GM21447 (cell line): Measurements from ENCODE around the gene USP50.
"Not testable (repeated sequence)": the region's sequence is repeated elsewhere in the genome, so short reads cannot be mapped to it uniquely, and the experiment has no call there.

Source experiments
- ATAC-seq: cut with Tn5 transposase; IDR thresholded peaks from one replicate; pipeline ENCODE4 v1.9.1; 2021; ENCODE audit not compliant: unreplicated experiment

Gene USP50

DNA sequence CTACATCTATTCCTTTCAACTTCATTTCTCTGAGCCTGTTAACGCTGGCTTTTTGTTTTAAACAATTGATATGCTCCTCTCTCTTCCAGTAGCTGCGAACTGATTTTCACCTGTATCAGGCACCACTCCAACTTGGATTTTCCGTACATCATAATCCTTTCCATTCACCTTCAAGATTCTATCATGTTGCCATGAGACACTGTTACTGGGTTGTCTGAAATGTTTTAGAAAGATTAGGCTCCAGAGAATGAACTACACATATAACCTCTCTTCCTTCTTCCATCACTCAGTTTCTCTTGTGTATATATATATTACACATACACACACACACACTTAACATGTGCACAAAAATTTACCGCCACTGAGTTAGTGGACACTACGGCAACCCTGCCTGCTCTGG is at the start of gene USP50:
TSS of gene USP50 (minus strand) at position 101 of the 400 bp plus-strand sequence. CDS start 141 bp downstream, outside the sequence.
- no peak for ATAC-seq

DNA sequence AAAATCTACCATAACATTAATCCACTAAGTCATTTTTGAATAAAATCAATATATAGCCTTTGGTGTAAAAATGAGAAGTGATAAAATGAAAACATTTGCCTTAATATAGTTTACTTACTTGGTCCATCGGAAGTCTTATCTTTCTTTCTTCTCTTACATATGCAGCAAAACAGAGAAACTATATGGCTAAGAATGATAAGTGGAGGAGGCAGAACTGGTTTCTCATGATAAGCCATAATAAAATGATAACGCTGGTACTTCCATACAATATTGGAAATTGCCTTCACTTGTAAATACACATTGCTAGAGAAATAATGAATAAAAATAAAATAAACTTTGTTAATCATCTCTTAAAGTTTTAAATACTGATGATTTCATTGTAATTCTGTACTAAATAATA is 47.8 kb upstream of the USP50 start:
- ATAC-seq = no peak

DNA sequence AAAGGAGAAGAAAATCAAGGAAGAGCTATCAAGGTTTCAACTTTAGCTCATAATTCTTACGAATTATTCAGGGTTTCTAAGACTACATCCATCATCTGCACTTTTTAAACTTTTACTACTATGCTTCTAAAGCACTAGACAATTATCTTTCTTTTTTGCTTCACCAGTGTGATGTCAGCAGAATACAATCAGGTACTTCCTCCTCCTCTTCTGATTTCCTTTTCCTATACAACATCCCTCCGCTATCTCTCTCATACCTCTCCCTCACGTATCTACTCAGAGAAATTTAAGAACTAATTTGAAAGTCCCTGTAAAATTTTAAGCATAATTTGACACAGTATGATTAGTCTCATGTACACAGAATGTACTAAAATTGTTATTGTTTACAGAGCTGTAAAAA is 47.3 kb upstream of the USP50 start:
- no peak for ATAC-seq

DNA sequence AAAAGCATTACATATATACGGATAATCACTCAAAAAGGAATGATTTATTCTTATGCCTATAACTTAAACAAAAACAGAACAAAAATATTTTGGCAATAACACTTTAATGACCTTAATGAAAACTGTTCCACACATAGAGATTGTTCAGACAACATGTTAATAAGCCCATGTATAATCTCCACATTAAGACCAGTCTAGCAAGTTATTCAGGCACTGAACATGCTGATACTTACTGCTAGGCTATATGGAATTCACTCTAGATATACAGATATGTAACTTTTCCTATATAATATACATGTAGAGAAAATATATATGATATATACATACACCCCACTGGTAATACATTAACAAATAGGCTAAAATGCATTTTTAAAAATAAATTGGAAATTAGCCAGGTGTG is 43.8 kb upstream of the USP50 start:
- no peak for ATAC-seq

DNA sequence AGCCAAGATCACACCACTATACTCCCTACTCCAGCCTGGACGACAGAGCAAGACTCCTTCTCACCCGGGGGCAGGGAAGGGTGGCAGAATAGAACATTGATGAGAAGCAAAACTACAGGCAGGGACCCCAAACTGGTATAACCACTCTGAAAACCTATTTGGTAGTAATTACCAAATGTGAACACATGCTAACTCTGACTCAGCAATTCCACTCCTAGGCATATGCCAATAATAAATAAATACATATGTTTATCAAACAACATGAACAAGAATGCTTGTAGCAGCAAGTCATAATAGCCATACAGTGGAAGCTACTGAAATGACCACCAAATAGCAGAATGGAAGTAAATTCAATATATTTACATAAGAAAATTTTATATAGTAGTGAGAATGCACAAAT is 31.0 kb upstream of the USP50 start:
- no peak for ATAC-seq

DNA sequence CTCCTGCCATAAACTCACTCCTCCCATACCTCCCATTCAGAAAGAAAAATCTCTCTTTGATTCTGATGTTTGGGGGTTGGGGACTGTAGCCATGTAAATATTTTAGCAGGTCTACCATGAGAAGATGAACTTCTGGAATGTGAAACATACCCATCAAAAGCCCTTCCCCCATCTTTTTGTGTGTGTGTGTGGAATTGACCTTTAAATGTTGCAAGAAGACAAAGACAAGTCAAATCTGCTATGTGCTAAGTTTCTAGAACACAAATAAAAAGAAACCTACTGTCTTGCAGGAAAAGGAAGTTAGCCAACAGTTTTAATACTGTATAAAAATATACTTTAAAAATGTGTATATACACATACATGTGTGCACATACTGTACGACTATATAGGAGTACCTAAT is 29.7 kb upstream of the USP50 start:
- no peak for ATAC-seq

DNA sequence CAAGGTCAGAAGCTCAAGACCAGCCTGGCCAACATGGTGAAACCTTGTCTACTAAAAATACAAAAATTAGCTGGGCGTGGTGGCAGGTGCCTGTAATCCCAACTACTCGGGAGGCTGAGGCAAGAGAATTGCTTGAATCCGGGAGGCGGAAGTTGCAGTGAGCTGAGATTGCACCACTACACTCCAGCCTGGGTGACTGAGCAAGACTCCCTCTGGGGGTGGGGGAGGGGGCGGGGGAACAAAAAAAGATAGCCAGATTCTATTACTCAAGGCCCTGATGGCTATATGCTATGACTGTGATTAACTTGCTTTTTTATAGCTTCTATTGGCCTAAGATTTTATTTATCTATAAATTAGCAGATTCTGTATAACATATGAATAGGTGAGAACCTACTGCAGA is 27.4 kb upstream of the USP50 start:
- not testable (repeated sequence) for ATAC-seq

DNA sequence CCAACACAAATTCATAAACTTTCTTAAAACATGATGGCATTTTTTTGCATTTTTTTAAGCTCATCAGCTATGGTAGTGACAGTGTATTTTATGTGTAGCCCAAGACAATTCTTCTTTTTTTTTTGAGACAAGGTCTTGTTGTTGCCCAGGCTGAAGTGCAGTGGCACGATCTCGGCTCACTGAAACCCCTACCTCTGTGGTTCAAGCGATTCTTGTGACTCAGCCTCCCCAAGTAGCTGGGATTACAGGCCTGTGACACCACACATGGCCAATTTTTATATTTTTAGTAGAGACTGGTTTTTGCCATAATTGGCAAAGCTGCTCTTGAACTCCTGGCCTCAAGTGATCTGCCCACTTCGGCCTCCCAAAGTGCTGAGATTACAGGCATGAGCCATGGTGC is 17.3 kb upstream of the USP50 start:
- ATAC-seq = no peak

DNA sequence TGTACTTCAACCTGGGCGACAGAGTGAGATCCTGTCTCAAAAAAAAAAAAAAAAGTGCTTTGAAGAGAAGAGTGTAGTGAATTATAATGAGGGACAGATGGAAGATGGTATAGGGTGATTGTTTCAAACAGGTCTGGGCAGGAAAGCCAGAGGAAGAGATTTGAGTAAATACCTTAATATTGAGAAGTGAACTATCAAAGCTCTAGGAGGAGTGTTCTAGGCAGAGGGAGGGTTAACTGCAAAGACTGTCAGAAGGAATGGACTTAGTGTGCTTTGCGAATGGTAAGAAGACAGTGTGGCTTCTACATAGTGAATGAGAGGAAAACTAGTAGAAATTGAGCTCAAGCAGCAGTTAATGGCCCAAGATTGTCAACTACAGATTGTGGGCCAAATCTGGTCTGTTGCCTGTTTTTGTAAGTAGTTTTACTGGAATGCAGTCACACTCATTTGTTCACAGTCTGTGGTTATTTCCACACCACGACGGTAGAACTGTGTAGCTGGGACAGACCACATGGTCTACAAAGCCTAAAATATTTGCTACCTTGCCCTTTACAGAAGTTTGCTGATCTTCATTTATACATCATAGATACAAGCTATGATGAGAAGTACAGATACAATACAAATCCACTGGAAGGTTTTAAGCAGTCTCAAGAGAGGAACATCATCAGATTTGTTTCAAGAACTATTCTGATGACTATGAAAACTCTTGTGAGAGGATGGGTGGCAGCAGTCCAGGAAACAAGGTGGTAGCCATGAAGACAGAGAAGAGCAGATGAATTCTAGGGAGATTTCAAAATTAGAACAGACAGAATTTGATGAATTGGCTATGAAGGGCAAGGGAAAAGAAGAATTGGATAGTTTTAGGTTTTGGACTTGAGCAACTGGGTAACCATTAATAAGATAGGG is 16.5 kb upstream of the USP50 start:
- no peak for ATAC-seq

DNA sequence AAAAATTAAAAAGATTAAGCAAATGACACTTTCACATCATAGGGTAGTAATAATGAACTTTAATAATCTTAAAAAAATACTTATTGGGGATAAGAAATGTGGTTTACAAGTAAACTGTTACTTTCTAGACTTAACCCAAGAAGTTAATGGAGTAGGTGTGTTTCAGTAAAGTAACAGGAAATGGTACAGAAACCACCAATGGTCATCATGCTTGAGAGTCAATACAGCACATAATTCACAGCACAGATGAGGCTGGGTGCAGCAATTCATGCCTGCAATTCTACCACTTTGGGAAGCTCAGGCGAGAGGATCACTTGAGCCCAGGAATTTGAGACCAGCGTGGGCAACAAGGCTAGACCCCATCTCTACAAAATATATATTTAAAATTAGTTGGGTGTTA is 11.5 kb upstream of the USP50 start:
- peak; percentile 55 for ATAC-seq

DNA sequence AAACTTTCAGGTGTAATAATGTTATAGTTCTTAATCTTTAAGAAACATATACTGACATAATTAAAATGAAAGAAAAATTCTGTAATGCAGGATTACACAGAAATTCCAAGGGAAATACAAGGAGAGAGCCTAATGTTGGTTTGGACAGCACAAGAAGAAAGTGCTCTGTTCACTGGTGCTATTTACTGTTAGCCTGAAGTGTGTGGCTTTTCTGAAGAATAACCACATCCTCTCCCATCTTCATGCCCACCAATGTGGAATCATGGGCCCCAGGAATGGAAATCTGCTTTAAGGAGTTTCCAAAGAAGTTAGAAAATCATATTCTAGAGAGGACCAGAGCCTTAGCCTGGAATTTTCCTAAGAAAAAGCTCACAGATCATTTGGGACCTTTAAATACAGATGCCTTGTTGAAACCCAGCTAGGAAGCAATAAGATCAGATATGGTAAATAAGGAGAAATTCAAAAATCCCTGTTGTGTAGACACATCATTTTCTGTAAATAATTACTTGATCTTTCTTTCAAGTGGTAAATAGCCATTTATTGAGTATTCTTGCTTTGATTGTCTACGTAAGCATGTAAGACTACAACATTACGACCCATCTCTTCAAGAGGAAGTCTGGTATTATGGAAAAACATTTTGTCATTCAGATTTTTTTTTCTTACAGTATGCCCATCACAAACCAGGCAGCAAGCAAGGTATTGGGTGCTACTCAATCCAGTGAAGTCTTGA is 10.3 kb upstream of the USP50 start:
- ATAC-seq = no peak

DNA sequence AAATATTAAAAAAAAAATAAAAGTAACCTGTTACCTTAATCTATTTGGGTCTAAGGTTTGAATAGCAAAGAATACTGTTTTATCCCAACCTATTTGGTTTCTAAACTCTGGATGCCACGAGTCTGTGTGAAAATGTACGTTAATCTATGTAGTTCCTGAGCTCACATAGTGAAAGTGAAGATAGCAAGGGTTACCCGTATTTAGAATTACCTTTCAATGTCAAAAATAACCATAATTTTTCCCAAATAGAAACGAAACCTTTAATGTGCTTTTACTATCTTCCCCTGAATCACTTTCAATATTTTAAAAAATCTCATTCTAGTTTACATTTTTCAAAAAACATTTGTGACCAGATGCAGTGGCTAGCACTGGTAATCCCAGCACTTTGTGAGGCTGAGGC is 5.8 kb upstream of the USP50 start:
- no peak for ATAC-seq

DNA sequence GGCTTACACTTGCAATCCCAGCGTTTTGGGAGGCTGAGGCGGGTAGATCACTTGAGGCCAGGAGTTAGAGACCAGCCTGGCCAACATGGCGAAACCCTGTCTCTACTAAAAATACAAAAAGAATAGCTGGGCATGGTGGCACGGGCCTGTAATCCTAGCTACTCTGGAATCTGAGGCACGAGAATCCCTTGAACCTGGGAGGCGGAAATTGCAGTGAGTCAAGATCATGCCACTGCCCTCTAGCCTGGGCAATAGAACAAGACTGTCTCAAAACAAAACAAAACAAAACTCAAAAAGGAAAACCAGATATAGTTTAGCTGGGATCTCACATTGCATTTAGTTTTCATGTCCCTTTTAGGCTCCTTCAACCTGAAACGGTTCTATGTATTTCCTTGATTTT is 2.9 kb upstream of the USP50 start:
- ATAC-seq = no peak

DNA sequence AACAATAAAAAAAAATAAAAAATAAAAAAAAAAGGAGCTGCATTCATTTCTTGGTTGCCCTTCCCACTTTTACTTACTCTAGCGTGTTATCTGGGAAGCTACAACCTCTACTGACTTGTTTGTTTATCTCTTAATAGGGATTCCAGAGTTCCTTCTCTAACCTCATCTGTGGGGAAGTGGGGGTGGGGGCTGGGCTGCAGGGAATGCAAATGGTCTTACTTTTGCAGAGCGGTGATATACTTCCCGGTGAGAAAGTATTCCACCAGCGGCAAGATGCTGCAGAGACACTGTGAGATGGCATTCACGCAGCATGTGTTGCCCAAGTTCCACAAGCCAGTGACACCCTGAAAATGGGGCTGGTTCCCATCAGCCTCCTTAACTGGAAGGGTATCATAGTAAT is 2.1 kb downstream of the USP50 start:
- no peak for ATAC-seq

DNA sequence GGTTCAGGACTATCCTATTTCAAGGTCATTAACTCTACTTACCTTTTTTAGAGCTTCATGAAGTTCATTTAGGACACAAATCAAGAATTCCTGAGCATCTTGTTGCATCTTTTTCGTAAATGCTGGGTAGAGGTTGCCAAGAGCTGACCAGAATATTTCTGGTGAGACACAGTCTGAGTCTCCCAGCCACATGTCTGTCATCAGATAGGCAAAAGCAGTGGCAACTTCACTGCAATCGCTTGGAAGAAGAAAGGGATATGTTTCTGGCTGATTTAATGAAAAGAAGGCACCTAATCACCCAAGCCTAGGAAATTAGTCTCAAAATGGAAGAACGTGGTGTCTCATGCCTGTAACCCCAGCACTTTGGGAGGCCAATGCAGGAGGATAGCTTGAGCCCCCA is 2.9 kb downstream of the USP50 start:
- no peak for ATAC-seq

DNA sequence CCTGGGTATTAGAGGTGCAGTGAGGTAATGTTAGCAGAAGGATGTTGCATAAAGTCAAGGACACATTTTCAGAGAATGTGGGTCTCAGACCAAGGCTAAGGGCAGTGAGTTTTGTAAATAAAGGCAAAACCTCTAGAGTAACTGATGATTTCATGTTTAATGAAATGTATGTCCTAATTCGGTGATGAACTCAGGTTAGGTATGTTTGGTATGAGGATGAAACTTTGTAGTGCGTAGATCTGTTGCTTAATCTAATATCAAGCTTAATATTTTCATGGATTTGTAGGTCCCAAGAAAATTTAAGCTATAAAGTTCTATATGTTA is 3.6 kb downstream of the USP50 start:
- no peak for ATAC-seq

DNA sequence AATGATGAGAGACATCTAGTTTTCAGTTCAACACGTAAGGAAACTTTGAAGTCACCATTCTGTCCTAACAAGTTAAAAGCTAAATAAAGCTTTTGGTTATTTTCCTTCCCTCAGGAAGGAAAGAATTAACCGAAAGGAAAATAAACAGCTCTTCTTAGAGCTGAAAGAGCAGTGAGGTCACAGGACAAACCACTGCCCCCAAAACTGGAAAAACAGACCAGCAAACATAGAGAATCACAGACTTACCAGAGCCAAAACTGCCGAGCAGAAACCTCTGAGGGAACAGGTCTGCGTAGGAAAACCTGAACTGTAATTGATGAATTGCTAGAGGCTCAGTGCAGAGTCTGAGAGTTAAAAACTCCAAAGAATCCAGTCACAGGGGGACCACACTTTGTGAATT is 14.7 kb downstream of the USP50 start:
- ATAC-seq = no peak

DNA sequence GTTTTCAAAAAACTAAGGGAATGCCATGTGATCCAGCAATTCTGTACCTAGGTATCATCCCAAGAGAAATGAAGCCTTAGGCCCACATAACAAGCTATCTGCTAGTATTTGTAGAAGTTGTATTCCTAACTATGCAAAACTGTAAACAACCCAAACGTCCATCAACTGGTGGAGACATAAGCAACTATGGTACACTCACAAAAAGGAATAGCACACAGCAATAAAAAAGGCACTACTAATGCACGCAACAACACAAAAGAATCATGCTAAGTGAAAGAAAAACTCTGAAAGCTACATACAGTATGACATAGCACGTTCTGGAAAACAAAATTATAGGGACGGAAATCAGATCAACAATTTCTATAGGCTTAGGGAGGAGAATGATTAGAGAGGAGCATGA is 15.3 kb downstream of the USP50 start:
- ATAC-seq = no peak

DNA sequence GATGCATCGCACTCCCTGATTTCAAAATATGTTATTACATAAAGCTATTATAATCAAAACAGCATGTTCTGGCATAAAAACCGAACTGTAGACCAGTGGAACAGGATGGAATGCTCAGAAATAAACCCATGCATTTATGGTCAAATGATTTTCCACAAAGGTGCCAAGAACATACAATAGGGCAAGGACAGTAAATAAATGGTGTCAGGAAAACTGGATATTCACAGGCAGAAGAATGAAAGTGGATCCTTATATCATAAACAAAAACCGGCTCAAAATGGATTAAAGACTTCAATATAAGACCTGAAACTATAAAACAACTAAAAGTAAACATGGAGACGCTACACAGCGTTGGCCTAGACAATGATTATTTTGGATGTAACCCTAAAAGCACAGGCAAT is 22.6 kb downstream of the USP50 start:
- no peak for ATAC-seq

DNA sequence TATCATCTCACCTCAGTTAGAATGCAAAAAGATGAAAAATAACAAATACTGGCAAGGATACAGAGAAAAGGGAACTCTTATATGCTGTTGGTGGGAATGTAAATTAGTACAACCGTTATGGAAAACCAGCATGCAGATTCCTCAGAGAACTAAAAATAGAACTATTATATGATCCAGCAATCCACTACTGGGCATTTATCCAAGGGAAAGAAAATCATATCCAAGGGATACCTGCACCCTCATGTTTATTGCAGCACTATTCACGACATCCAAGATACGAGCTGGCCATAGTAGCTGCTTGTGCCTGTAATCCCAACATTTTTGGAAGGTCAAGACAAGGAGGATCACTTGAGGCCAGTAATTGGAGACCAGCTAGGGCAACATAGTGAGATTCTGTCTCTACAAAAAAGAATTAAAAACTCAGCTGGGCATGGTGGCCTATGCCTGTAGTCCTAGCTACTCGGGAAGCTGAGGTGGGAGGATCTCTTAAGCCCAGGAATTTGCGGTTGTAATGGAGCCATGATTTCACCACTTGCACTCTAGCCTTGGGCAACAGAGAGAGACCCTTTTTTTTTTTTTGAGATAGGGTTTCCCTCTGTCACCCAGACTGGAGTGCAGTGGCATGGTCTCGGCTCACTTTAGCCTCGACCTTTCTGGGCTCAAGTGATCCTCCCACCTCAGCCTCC is 26.6 kb downstream of the USP50 start:
- ATAC-seq = no peak

DNA sequence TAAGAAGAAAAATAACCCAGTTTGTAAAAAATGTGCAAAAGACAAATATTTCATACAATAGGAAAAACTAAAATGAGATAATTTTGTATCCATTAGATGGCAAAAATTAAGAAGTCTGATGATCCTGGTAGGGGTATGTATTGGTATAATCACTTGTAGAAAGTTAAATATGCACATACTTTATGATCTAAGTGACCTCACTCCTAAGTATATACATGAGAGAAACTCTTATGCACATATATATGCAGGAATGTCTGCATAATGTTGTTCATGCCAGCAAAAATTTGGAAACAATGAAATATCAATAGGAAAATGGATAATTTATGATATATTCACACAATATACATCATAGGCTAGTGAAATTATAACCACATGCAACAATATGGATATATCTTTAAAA is 33.5 kb downstream of the USP50 start:
- no peak for ATAC-seq

DNA sequence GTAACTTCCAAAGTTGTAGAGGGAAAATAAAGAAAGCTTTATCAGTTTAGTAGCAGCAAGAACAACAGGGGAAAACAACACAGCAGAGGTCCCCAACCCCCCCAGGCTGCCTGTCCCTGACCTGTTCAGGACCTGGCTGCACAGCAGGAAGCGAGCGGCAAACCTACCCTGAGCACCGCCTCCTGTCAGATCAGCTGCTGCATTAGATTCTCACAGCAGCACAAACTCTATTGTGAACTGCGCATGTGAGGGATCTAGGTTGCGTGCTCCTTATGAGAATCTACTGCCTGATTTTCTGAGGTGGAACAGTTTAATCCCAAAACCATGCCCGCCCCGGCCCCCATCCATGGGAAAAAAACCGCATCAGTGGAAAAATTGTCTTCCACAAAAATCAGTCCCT is 40.3 kb downstream of the USP50 start:
- no peak for ATAC-seq
